Endothelial cell of umbilical vein (primary cell): ENCODE measurements around the gene SIRT5. TPM values are rescaled to one million over a fixed set of nuclear protein-coding genes. Genes with fewer than 3 reads are reported as not detected.

Experiments used
- BruUV-seq: library from RNA; stranded (reverse); fragments of 400-500 nt; replicated peaks from 2 replicates; lab custom pipeline; 2021; lab: Mats Ljungman, UMichigan
- CTCF ChIA-PET: fragments of 300-600, 350-600 bp; sonication (Branson Sonifier 250); formaldehyde crosslinking; loops from one replicate; lab custom pipeline; 2021; ENCODE audit warnings: antibody characterized with exemption, inconsistent platforms; lab: Charles Lee
- POLR2A ChIA-PET: fragments of 300-600, 350-600 bp; sonication (Branson Sonifier 250); formaldehyde crosslinking; loops from one replicate; lab custom pipeline; 2021; ENCODE audit warnings: antibody characterized with exemption, inconsistent platforms; lab: Charles Lee
- DNase-seq: peaks from one replicate; pipeline ENCODE4 v3.0.0-alpha.2; 2011; ENCODE audit warnings: low read depth, low spot score
- FAIRE-seq: peaks from 2 replicates; lab custom pipeline; 2011; peaks lifted over from hg19 to GRCh38; lab: Jason Lieb, UNC
- H2AFZ ChIP-seq: 2 replicates; pipeline ENCODE4 v1.6.0; 2012; ENCODE audit warnings: low read depth, low read length, control low read depth, inconsistent platforms
- H3K27ac ChIP-seq: 2 replicates; pipeline ENCODE4 v1.5.1; 2011; ENCODE audit warnings: low read depth, mild to moderate bottlenecking, control low read depth, low read length, moderate library complexity; ENCODE audit not compliant: insufficient read depth
- H3K27me3 ChIP-seq, 2 experiments: 2 replicates each; pipeline versions ENCODE4 v1.6.0 to v1.6.1; 2011; ENCODE audit warnings: low read length in 2 of 2, mixed read lengths in 1 of 2; ENCODE audit not compliant: control insufficient read depth in 2 of 2, insufficient read depth in 2 of 2
- H3K36me3 ChIP-seq, 2 experiments: 2 replicates in 1 of 2; 3 replicates in 1 of 2; pipeline ENCODE4 v1.5.1; 2011; ENCODE audit warnings: low read length in 2 of 2, mild to moderate bottlenecking in 1 of 2, moderate library complexity in 1 of 2; ENCODE audit not compliant: control insufficient read depth in 2 of 2, insufficient read depth in 2 of 2; ENCODE audit errors: extremely low read depth in 1 of 2
- H3K4me1 ChIP-seq: 3 replicates; pipeline ENCODE4 v1.5.1; 2011; ENCODE audit warnings: mild to moderate bottlenecking, low read length; ENCODE audit not compliant: control insufficient read depth, insufficient read depth; ENCODE audit errors: extremely low read depth
- H3K4me2 ChIP-seq: 2 replicates; pipeline ENCODE4 v1.6.1; 2011; ENCODE audit warnings: low read length, control low read depth, mixed read lengths; ENCODE audit not compliant: insufficient read depth
- H3K4me3 ChIP-seq, 3 experiments: fragments of 200-600 bp in 1 of 3; sonication (generic), shearing (Covaris generic) in 1 of 3; replicated peaks in 1 of 3; 2 replicates each; pipeline ENCODE4 v1.5.1; 2011 to 2016; ENCODE audit warnings: control low read depth in 3 of 3, low read length in 3 of 3, mild to moderate bottlenecking in 2 of 3, inconsistent platforms in 1 of 3, low read depth in 1 of 3, moderate library complexity in 1 of 3; ENCODE audit not compliant: insufficient read depth in 1 of 3
- H3K79me2 ChIP-seq: 2 replicates; pipeline ENCODE4 v1.6.0; 2012; ENCODE audit warnings: low read length, inconsistent platforms; ENCODE audit not compliant: control insufficient read depth, insufficient read depth
- H3K9ac ChIP-seq: replicated peaks from 2 replicates; pipeline ENCODE3; 2011; ENCODE audit warnings: low read length, control low read depth; ENCODE audit not compliant: insufficient read depth; ENCODE audit errors: extremely low read depth
- H3K9me1 ChIP-seq: replicated peaks from 3 replicates; pipeline ENCODE4 v1.6.0; 2011; ENCODE audit warnings: mild to moderate bottlenecking, low read length; ENCODE audit not compliant: control insufficient read depth, insufficient read depth; ENCODE audit errors: extremely low read depth
- H3K9me3 ChIP-seq: replicated peaks from 2 replicates; pipeline ENCODE4 v1.5.1; 2012; ENCODE audit warnings: low read length, inconsistent platforms; ENCODE audit not compliant: control insufficient read depth, insufficient read depth
- H4K20me1 ChIP-seq: replicated peaks from 2 replicates; pipeline ENCODE3; 2011; ENCODE audit warnings: mild to moderate bottlenecking, low read length; ENCODE audit not compliant: control insufficient read depth, insufficient read depth; ENCODE audit errors: extremely low read depth
- CTCF ChIP-seq, 2 donors: IDR thresholded peaks; 1 replicate in 1 of 2; 2 replicates in 1 of 2; pipeline ENCODE4 v1.5.1; 2011; ENCODE audit warnings: low read length in 2 of 2, mild to moderate bottlenecking in 2 of 2, moderate library complexity in 2 of 2, control low read depth in 1 of 2, inconsistent platforms in 1 of 2, low read depth in 1 of 2; ENCODE audit not compliant: insufficient read depth in 1 of 2; ENCODE audit errors: extremely low read depth in 1 of 2
- EZH2 ChIP-seq: IDR thresholded peaks from 2 replicates; pipeline ENCODE4 v1.6.1; 2012; ENCODE audit warnings: borderline replicate concordance, low read depth, mild to moderate bottlenecking, moderate library complexity, low read length, inconsistent platforms; ENCODE audit not compliant: severe bottlenecking
- FOS ChIP-seq: IDR thresholded peaks from 2 replicates; pipeline ENCODE4 v1.6.1; 2011; ENCODE audit warnings: mild to moderate bottlenecking, low read length, moderate library complexity, borderline replicate concordance; ENCODE audit not compliant: insufficient read depth
- GATA2 ChIP-seq: IDR thresholded peaks from 2 replicates; pipeline ENCODE4 v1.7.0; 2011; ENCODE audit warnings: low read depth, mild to moderate bottlenecking, moderate library complexity, mixed read lengths, low read length; ENCODE audit not compliant: insufficient read length, insufficient read depth
- JUN ChIP-seq: IDR thresholded peaks from 2 replicates; pipeline ENCODE4 v1.6.1; 2011; ENCODE audit warnings: borderline replicate concordance, low read depth; ENCODE audit not compliant: insufficient read length, insufficient read depth
- MYC ChIP-seq: IDR thresholded peaks from one replicate; pipeline ENCODE4 v1.6.1; 2011; ENCODE audit warnings: mild to moderate bottlenecking, low read depth, low read length
- POLR2A ChIP-seq: IDR thresholded peaks from 2 replicates; pipeline ENCODE4 v1.6.1; 2012; ENCODE audit warnings: low read depth, mild to moderate bottlenecking, control low read depth, low read length
- POLR2AphosphoS5 ChIP-seq: IDR thresholded peaks from 2 replicates; pipeline ENCODE4 v1.6.1; 2012; ENCODE audit warnings: low read depth, mild to moderate bottlenecking, control low read depth, low read length, moderate library complexity; ENCODE audit not compliant: insufficient read depth
- dilution Hi-C: fragments of 300-500 bp; cut with MboI; formaldehyde crosslinking; loops from one replicate; pipeline ENCODE4 v1.15.0; 2019; ENCODE audit warnings: low sequenced_read_pairs; ENCODE audit not compliant: extremely low pct_ligation_motif_present
- intact Hi-C: fragments of 100-400 bp; cut with micrococcal nuclease; formaldehyde crosslinking; loops from one replicate; pipeline ENCODE4 v1.10.0; 2022
- polyA plus RNA-seq, 4 experiments: library from polyadenylated mRNA; depleted of rRNA in 3 of 4; stranded (reverse) in 3 of 4; unstranded in 1 of 4; fragments of >200 nt; gene quantifications; 2 replicates each; pipeline versions ENCODE4 v1.2.1 to v1.2.3, GENCODE V29; 2011 to 2012; ENCODE audit warnings: missing spikeins in 1 of 4
- total RNA-seq: library from RNA; stranded (reverse); gene quantifications from 2 replicates; pipeline ENCODE4 v1.2.3, GENCODE V29; 2021
- TF ChIP-seq, protein P1 (sequence below): IDR thresholded peaks from 2 replicates; pipeline ENCODE4 v1.6.1; 2011; ENCODE audit not compliant: insufficient read depth, insufficient read length

Gene SIRT5
- total and polyA plus RNA-seq, 2 donors (not counting 3 experiments of a cell fraction or from before 2014, with no cell fraction given), result 4.7 to 7.2 TPM

GRCh38 chr6:13536796-13537526, 37.4 kb upstream of the SIRT5 start:
- no peaks in the 10 kb centered on the region for H3K36me3 ChIP-seq
- no peak overlapping the region for H3K4me2 ChIP-seq
- dilution Hi-C loops, result no loop called here
- no peak overlapping the region for H3K27ac ChIP-seq
- H3K9me1 ChIP-seq, result no peaks in the 10 kb centered on the region
- H2AFZ ChIP-seq, result no peak overlapping the region
- no peaks in the 10 kb centered on the region for H3K9me3 ChIP-seq
- H3K9ac ChIP-seq, result no peak overlapping the region
- TF ChIP-seq POLR2AphosphoS5, result no peak
- TF ChIP-seq MYC, result no peak
- no peak for TF ChIP-seq EZH2
- no peak for TF ChIP-seq GATA2
- TF ChIP-seq JUN, result no peak
- no peak for TF ChIP-seq POLR2A
- TF ChIP-seq CTCF (IDR thresholded peaks at IDR 0.05; ENCODE audit: extremely low read depth in 1 of 2, insufficient read depth in 1 of 2, low read depth in 1 of 2, low read length in 2 of 2), result no peak
- TF ChIP-seq, protein P1, sequence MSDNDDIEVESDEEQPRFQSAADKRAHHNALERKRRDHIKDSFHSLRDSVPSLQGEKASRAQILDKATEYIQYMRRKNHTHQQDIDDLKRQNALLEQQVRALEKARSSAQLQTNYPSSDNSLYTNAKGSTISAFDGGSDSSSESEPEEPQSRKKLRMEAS, result no peak
- TF ChIP-seq FOS, result no peak
- H3K79me2 ChIP-seq, result no peaks in the 10 kb centered on the region
- H4K20me1 ChIP-seq, result no peaks in the 10 kb centered on the region
- ChIA-PET CTCF (interaction anchor here (0.6 to 3.3 kb wide), 31 partner anchors 8 to 208 kb away, joined by 3 to 37 read pairs (median 5); partner anchors contain the start of genes GFOD1, NOL7, SIRT5 and TBC1D7), POLR2A (no interaction called here)
- no TSS peak for BruUV-seq
- H3K4me1 ChIP-seq, result peaks cover 9% of the 10 kb centered on the region
- DNase-seq (no peak), FAIRE-seq (no peak)
- no peaks in the 10 kb centered on the region for H3K27me3 ChIP-seq
- intact Hi-C loops, result loop anchor here (5.0 kb wide), 1 partner anchor 90 kb away; no protein-coding TSS in a partner anchor
- H3K4me3 ChIP-seq, result no peak overlapping the region
